IMR-90 (cell line): ENCODE data around the gene PLXDC2. TPM values are rescaled to one million over a fixed set of nuclear protein-coding genes. Genes with fewer than 3 reads are reported as not detected.

Experiments
- ATAC-seq: fragments of 200-7000 bp; cut with Tn5 transposase; 2 replicates; pipeline ENCODE4 v1.9.1; 2020; ENCODE audit warnings: low read depth, mild to moderate bottlenecking, moderate library complexity
- BruUV-seq: library from RNA; stranded (reverse); fragments of 400-500 nt; replicated peaks from 2 replicates; lab custom pipeline; 2021; lab: Mats Ljungman, UMichigan
- CTCF ChIA-PET: fragments of 300-600 bp; formaldehyde crosslinking; extraction: SDS; loops from one replicate; lab custom pipeline; 2021; ENCODE audit warnings: antibody characterized with exemption; lab: Yijun Ruan, JAX
- POLR2A ChIA-PET: fragments of 300-600 bp; sonication (Branson Sonifier 250); formaldehyde crosslinking; loops from one replicate; lab custom pipeline; 2022; ENCODE audit warnings: antibody characterized with exemption; ENCODE audit not compliant: unreplicated experiment; lab: Charles Lee
- DNase-seq: peaks from one replicate; pipeline ENCODE4 v3.0.0; 2013
- H2AFZ ChIP-seq: replicated peaks from 2 replicates; pipeline ENCODE3; 2013; ENCODE audit warnings: low read length, mild to moderate bottlenecking; ENCODE audit not compliant: poor library complexity
- H2AK5ac ChIP-seq: 2 replicates; pipeline ENCODE4 v1.6.1; 2013; ENCODE audit warnings: low read depth, low read length, inconsistent platforms
- H2AK9ac ChIP-seq: replicated peaks from 2 replicates; pipeline ENCODE3; 2013; ENCODE audit warnings: mild to moderate bottlenecking, low read depth, low read length, moderate library complexity; ENCODE audit not compliant: poor library complexity
- H2BK120ac ChIP-seq: 2 replicates; pipeline ENCODE4 v1.6.1; 2013; ENCODE audit warnings: low read depth, low read length, inconsistent platforms
- H2BK15ac ChIP-seq: 3 replicates; pipeline ENCODE4 v1.6.1; 2013; ENCODE audit warnings: low read depth, low read length, inconsistent platforms
- H2BK20ac ChIP-seq: 2 replicates; pipeline ENCODE4 v1.6.1; 2013; ENCODE audit warnings: low read depth, mild to moderate bottlenecking, inconsistent platforms, low read length, moderate library complexity
- H2BK5ac ChIP-seq: 2 replicates; pipeline ENCODE4 v1.6.1; 2013; ENCODE audit warnings: mild to moderate bottlenecking, low read depth, low read length, inconsistent platforms; ENCODE audit not compliant: poor library complexity, severe bottlenecking
- H3K14ac ChIP-seq: replicated peaks from 2 replicates; pipeline ENCODE4 v1.6.1; 2013; ENCODE audit warnings: low read depth, low read length, inconsistent platforms
- H3K18ac ChIP-seq: 2 replicates; pipeline ENCODE4 v1.6.1; 2013; ENCODE audit warnings: low read depth, low read length, control low read depth
- H3K23ac ChIP-seq: 2 replicates; pipeline ENCODE4 v1.6.1; 2013; ENCODE audit warnings: low read depth, low read length, inconsistent platforms
- H3K27ac ChIP-seq: 2 replicates; pipeline ENCODE4 v1.5.1; 2013; ENCODE audit warnings: mild to moderate bottlenecking, control low read depth, low read length; ENCODE audit not compliant: insufficient read depth
- H3K27me3 ChIP-seq: 2 replicates; pipeline ENCODE4 v1.6.1; 2013; ENCODE audit warnings: low read length; ENCODE audit not compliant: control insufficient read depth, insufficient read depth
- H3K36me3 ChIP-seq: 2 replicates; pipeline ENCODE4 v1.6.1; 2013; ENCODE audit warnings: low read length, mixed read lengths; ENCODE audit not compliant: control insufficient read depth, insufficient read depth
- H3K4ac ChIP-seq: 2 replicates; pipeline ENCODE4 v1.6.1; 2013; ENCODE audit warnings: low read depth, low read length, inconsistent platforms
- H3K4me1 ChIP-seq: 2 replicates; pipeline ENCODE4 v1.6.1; 2013; ENCODE audit warnings: low read length, mixed read lengths; ENCODE audit not compliant: control insufficient read depth, insufficient read depth
- H3K4me2 ChIP-seq: 2 replicates; pipeline ENCODE4 v1.6.1; 2013; ENCODE audit warnings: low read depth, mild to moderate bottlenecking, control low read depth, low read length, moderate library complexity
- H3K4me3 ChIP-seq: 2 replicates; pipeline ENCODE4 v1.5.1; 2013; ENCODE audit warnings: low read depth, mild to moderate bottlenecking, control low read depth, low read length, moderate library complexity; ENCODE audit not compliant: insufficient read depth
- H3K56ac ChIP-seq: 2 replicates; pipeline ENCODE4 v1.6.1; 2013; ENCODE audit warnings: low read length, inconsistent platforms; ENCODE audit not compliant: insufficient read depth; ENCODE audit errors: extremely low read depth
- H3K79me1 ChIP-seq, 2 experiments: 2 replicates each; pipeline ENCODE4 v1.6.1; 2013; ENCODE audit warnings: low read length in 2 of 2, inconsistent platforms in 1 of 2, low read depth in 1 of 2
- H3K9ac ChIP-seq: 2 replicates; pipeline ENCODE4 v1.6.1; 2013; ENCODE audit warnings: low read depth, low read length, control low read depth
- H3K9me1 ChIP-seq: 2 replicates; pipeline ENCODE4 v1.6.1; 2013; ENCODE audit warnings: low read length, inconsistent platforms; ENCODE audit not compliant: insufficient read depth
- H3K9me3 ChIP-seq: 2 replicates; pipeline ENCODE4 v1.6.1; 2013; ENCODE audit warnings: low read length; ENCODE audit not compliant: control insufficient read depth, insufficient read depth
- H4K20me1 ChIP-seq: 2 replicates; pipeline ENCODE4 v1.6.1; 2013; ENCODE audit warnings: low read length, inconsistent platforms; ENCODE audit not compliant: insufficient read depth
- H4K5ac ChIP-seq: 2 replicates; pipeline ENCODE4 v1.6.1; 2013; ENCODE audit warnings: mild to moderate bottlenecking, low read depth, low read length, control low read depth
- H4K8ac ChIP-seq, 2 experiments: 2 replicates each; pipeline ENCODE4 v1.6.1; 2013; ENCODE audit warnings: low read depth in 2 of 2, low read length in 2 of 2, control low read depth in 1 of 2, inconsistent platforms in 1 of 2
- H4K91ac ChIP-seq: 2 replicates; pipeline ENCODE4 v1.6.1; 2013; ENCODE audit warnings: low read depth, low read length, inconsistent platforms; ENCODE audit not compliant: insufficient read depth
- BHLHE40 ChIP-seq: fragments of 150-350 bp; IDR thresholded peaks from 2 replicates; pipeline ENCODE4 v1.6.1; 2016; ENCODE audit warnings: mild to moderate bottlenecking, low read depth, low read length
- CEBPB ChIP-seq: IDR thresholded peaks from 2 replicates; pipeline ENCODE4 v1.6.1; 2012; ENCODE audit warnings: low read depth, low read length, improper control_type of control experiment
- CHD1 ChIP-seq: IDR thresholded peaks from 2 replicates; pipeline ENCODE4 v1.6.1; 2012; ENCODE audit warnings: low read depth, low read length, improper control_type of control experiment
- CTCF ChIP-seq: conservative IDR thresholded peaks from 2 replicates; pipeline ENCODE4 v1.5.1; 2012; ENCODE audit warnings: mild to moderate bottlenecking, low read depth, low read length, improper control_type of control experiment
- ELK1 ChIP-seq: fragments of 150-350 bp; IDR thresholded peaks from 2 replicates; pipeline ENCODE4 v1.6.1; 2016; ENCODE audit warnings: low read depth, mild to moderate bottlenecking, low read length, moderate library complexity, borderline replicate concordance
- FOS ChIP-seq: fragments of 150-350 bp; IDR thresholded peaks from 2 replicates; pipeline ENCODE4 v1.6.1; 2016; ENCODE audit warnings: low read depth, low read length
- MAFK ChIP-seq: IDR thresholded peaks from 2 replicates; pipeline ENCODE4 v1.6.1; 2012; ENCODE audit warnings: low read depth, low read length, improper control_type of control experiment
- MAZ ChIP-seq: IDR thresholded peaks from 2 replicates; pipeline ENCODE4 v1.6.1; 2012; ENCODE audit warnings: low read depth, mild to moderate bottlenecking, low read length, improper control_type of control experiment, moderate library complexity, borderline replicate concordance
- MXI1 ChIP-seq: IDR thresholded peaks from 2 replicates; pipeline ENCODE4 v1.6.1; 2012; ENCODE audit warnings: low read depth, mild to moderate bottlenecking, low read length, moderate library complexity, borderline replicate concordance
- NFE2L2 ChIP-seq: fragments of 150-350 bp; IDR thresholded peaks from 2 replicates; pipeline ENCODE4 v1.6.1; 2016; ENCODE audit warnings: low read depth, mild to moderate bottlenecking, low read length
- POLR2A ChIP-seq: IDR thresholded peaks from 2 replicates; pipeline ENCODE4 v1.6.1; 2012; ENCODE audit warnings: mild to moderate bottlenecking, low read depth, low read length
- RAD21 ChIP-seq: IDR thresholded peaks from 2 replicates; pipeline ENCODE4 v1.6.1; 2012; ENCODE audit warnings: low read length, improper control_type of control experiment
- RCOR1 ChIP-seq: IDR thresholded peaks from 2 replicates; pipeline ENCODE4 v1.6.1; 2012; ENCODE audit warnings: mild to moderate bottlenecking, low read length, improper control_type of control experiment; ENCODE audit not compliant: insufficient replicate concordance
- RFX5 ChIP-seq: IDR thresholded peaks from 2 replicates; pipeline ENCODE4 v1.8.0; 2012; ENCODE audit warnings: low read depth, mild to moderate bottlenecking, low read length, moderate library complexity
- SMC3 ChIP-seq: fragments of 150-350 bp; IDR thresholded peaks from 2 replicates; pipeline ENCODE4 v1.6.1; 2016; ENCODE audit warnings: low read depth, mild to moderate bottlenecking, antibody characterized with exemption, low read length, moderate library complexity
- USF2 ChIP-seq: fragments of 150-350 bp; IDR thresholded peaks from 2 replicates; pipeline ENCODE4 v1.6.1; 2017; ENCODE audit warnings: mild to moderate bottlenecking, antibody characterized with exemption, low read length, low read depth
- WGBS, 2 experiments: methylation state at CpG; one replicate each; pipeline versions ENCODE4 v1.1.5 to v1.1.7; 2013; ENCODE audit warnings: missing lambda C conversion rate in 2 of 2; ENCODE audit not compliant: insufficient read length in 1 of 2; ENCODE audit errors: extremely low coverage in 2 of 2; 5-methylcytosine and 5-hydroxymethylcytosine counted together
- dilution Hi-C: fragments of 300-500 bp; cut with HindIII; formaldehyde crosslinking; loops from one replicate; pipeline ENCODE4 v1.14.3; 2018; ENCODE audit warnings: low sequenced_read_pairs; ENCODE audit not compliant: unreplicated experiment
- in situ Hi-C: fragments of 300-500 bp; cut with MboI; formaldehyde crosslinking; loops from 3 replicates; pipeline ENCODE4 v1.14.3; 2019; ENCODE audit warnings: low sequenced_read_pairs, inconsistent platforms, mixed read lengths
- intact Hi-C: fragments of 100-400 bp; cut with micrococcal nuclease; formaldehyde crosslinking; loops from 2 replicates; pipeline ENCODE4 v1.10.0; 2022
- polyA plus RNA-seq, 3 experiments: library from polyadenylated mRNA; depleted of rRNA; stranded (reverse); fragments of >200 nt; gene quantifications; 2 replicates each; pipeline ENCODE4 v1.2.3, GENCODE V29; 2012; ENCODE audit warnings: low replicate concordance in 1 of 3
- total RNA-seq: library from RNA; depleted of rRNA; stranded (reverse); fragments of >200 nt; gene quantifications from 2 replicates; pipeline ENCODE4 v1.2.3, GENCODE V29; 2012

Gene PLXDC2
- total and polyA plus RNA-seq, 2 of the 4 experiments (the other 2 are of a cell fraction) = 3.2 to 6.1 TPM

GRCh38 chr10:19891429-19891828, 75.2 kb downstream of the PLXDC2 start:
- Histone ChIP-seq H3K27ac (no peak overlapping the region), H3K4me3 (no peak overlapping the region), H2BK5ac (no peak overlapping the region), H4K20me1 (no peaks in the 10 kb centered on the region), H2AK9ac (no peak overlapping the region), H3K18ac (no peak overlapping the region), H3K4me1 (no peaks in the 10 kb centered on the region), H3K4me2 (no peak overlapping the region), H3K27me3 (no peaks in the 10 kb centered on the region), H3K56ac (no peak overlapping the region), H2AFZ (no peak overlapping the region), H4K5ac (no peak overlapping the region), H3K9ac (no peak overlapping the region), H2BK120ac (no peak overlapping the region), H2AK5ac (no peak overlapping the region), H2BK20ac (no peak overlapping the region), H3K9me3 (no peaks in the 10 kb centered on the region), H4K8ac (no peak overlapping the region), H2BK15ac (no peak overlapping the region), H3K79me1 (no peaks in the 10 kb centered on the region), H3K9me1 (peaks cover 2% of the 10 kb centered on the region; the same call in 1 of the 2 replicates), H3K36me3 (no peaks in the 10 kb centered on the region), H3K4ac (no peak overlapping the region), H3K23ac (no peak overlapping the region), H4K91ac (no peak overlapping the region), H3K14ac (no peak overlapping the region)
- intact Hi-C loops (no loop called here), in situ Hi-C loops (no loop called here), dilution Hi-C loops (no loop called here)
- DNase-seq = no peak
- no TSS peak for BruUV-seq
- POLR2A ChIA-PET = no interaction called here
- TF ChIP-seq CTCF = no peak
- TF ChIP-seq CHD1 = no peak
- TF ChIP-seq USF2 = no peak
- no peak for TF ChIP-seq ELK1
- TF ChIP-seq CEBPB = no peak
- no peak for TF ChIP-seq MAZ
- no peak for TF ChIP-seq MXI1
- TF ChIP-seq RCOR1 = no peak
- TF ChIP-seq SMC3 = no peak
- no peak for TF ChIP-seq RAD21
- TF ChIP-seq POLR2A = no peak
- no peak for TF ChIP-seq RFX5
- TF ChIP-seq BHLHE40 = no peak
- no peak for TF ChIP-seq FOS
- TF ChIP-seq MAFK = no peak
- TF ChIP-seq NFE2L2 = no peak
- CTCF ChIA-PET = no interaction called here
- ATAC-seq = no peak
- WGBS, 2 experiments = 100% methylated on average over 1 of the region's 6 CpGs; no CpG with 5 or more reads in 1 of the 2 experiments
